Measurements from ENCODE around the gene RHOT2. TPM values are rescaled to one million over a fixed set of nuclear protein-coding genes. Genes with fewer than 3 reads are reported as not detected.

The RHOT2 gene
- total RNA-seq, 1 donor from 2014 or later = 93.2 TPM

GRCh38 chr16:698911-699671, 31.2 kb downstream of the RHOT2 start:
- no peaks in the 10 kb centered on the region for H3K79me2 ChIP-seq (ENCODE audit: insufficient read depth, low read length)
- Mint-ChIP-seq H3K4me3 (ENCODE audit: unreplicated experiment) (no peak overlapping the region), H3K27me3 (ENCODE audit: low read depth, unreplicated experiment) (peaks cover 53% of the 10 kb centered on the region), H3K4me1 (ENCODE audit: low read depth, unreplicated experiment) (no peaks in the 10 kb centered on the region), H3K36me3 (ENCODE audit: low read depth, unreplicated experiment) (no peaks in the 10 kb centered on the region), H3K9me3 (ENCODE audit: unreplicated experiment) (peaks cover 2% of the 10 kb centered on the region), H3K27ac (ENCODE audit: unreplicated experiment) (no peak overlapping the region)
- peaks cover 36% of the 10 kb centered on the region for H3K27me3 ChIP-seq (ENCODE audit: insufficient read depth, low read length)
- DNase-seq (ENCODE audit: low read depth) (no peak), FAIRE-seq (no peak)
- no peaks in the 10 kb centered on the region for H3K36me3 ChIP-seq (ENCODE audit: insufficient read depth, low read length)
- H4K20me1 ChIP-seq (ENCODE audit: insufficient read depth, low read length) = peaks cover 21% of the 10 kb centered on the region
- no peak overlapping the region for H3K9ac ChIP-seq (ENCODE audit: low read length)
- TF ChIP-seq EZH2 (IDR thresholded peaks at IDR 0.05; ENCODE audit: insufficient read depth, low read length) = no peak
- TF ChIP-seq CTCF (IDR thresholded peaks at IDR 0.05; ENCODE audit: insufficient read depth, low read depth, low read length) = no peak
- no peak overlapping the region for H3K4me2 ChIP-seq (ENCODE audit: low read length)
- H3K4me1 ChIP-seq (ENCODE audit: insufficient read depth, low read length) = no peaks in the 10 kb centered on the region
- H3K9me3 ChIP-seq (ENCODE audit: insufficient read depth, low read depth, low read length) = no peaks in the 10 kb centered on the region
- H3K27ac ChIP-seq (ENCODE audit: low read depth, low read length) = no peak overlapping the region
- H3K4me3 ChIP-seq (ENCODE audit: insufficient read depth, low read depth, low read length) = no peak overlapping the region
- no peak overlapping the region for H2AFZ ChIP-seq (ENCODE audit: low read depth, low read length)

- no peak for FAIRE-seq
- peaks cover 30% of the 10 kb centered on the region for H3K27me3 ChIP-seq (ENCODE audit: insufficient read depth, low read length)
Measured at GRCh38 chr16:700684-701584, 33.0 kb downstream of the RHOT2 start.

More at GRCh38 chr16:700684-701584, 33.0 kb downstream of the RHOT2 start:
- Mint-ChIP-seq H3K27me3 (ENCODE audit: low read depth, unreplicated experiment) (peaks cover 45% of the 10 kb centered on the region), H3K27ac (ENCODE audit: unreplicated experiment) (no peak overlapping the region), H3K4me3 (ENCODE audit: unreplicated experiment) (no peak overlapping the region), H3K4me1 (ENCODE audit: low read depth, unreplicated experiment) (no peaks in the 10 kb centered on the region), H3K36me3 (ENCODE audit: low read depth, unreplicated experiment) (no peaks in the 10 kb centered on the region), H3K9me3 (ENCODE audit: unreplicated experiment) (peaks cover 2% of the 10 kb centered on the region)
- Histone ChIP-seq H3K79me2 (ENCODE audit: insufficient read depth, low read length) (no peaks in the 10 kb centered on the region), H3K4me2 (ENCODE audit: low read length) (peak overlapping the region; percentile 39), H3K4me3 (ENCODE audit: insufficient read depth, low read depth, low read length) (no peak overlapping the region), H3K36me3 (ENCODE audit: insufficient read depth, low read length) (no peaks in the 10 kb centered on the region), H3K9me3 (ENCODE audit: insufficient read depth, low read depth, low read length) (no peaks in the 10 kb centered on the region), H3K9ac (ENCODE audit: low read length) (no peak overlapping the region), H4K20me1 (ENCODE audit: insufficient read depth, low read length) (peaks cover 28% of the 10 kb centered on the region), H3K4me1 (ENCODE audit: insufficient read depth, low read length) (peaks cover 2% of the 10 kb centered on the region), H2AFZ (ENCODE audit: low read depth, low read length) (no peak overlapping the region), H3K27ac (ENCODE audit: low read depth, low read length) (no peak overlapping the region)
- TF ChIP-seq EZH2 (IDR thresholded peaks at IDR 0.05; ENCODE audit: insufficient read depth, low read length) (peak; percentile 50), CTCF (IDR thresholded peaks at IDR 0.05; ENCODE audit: insufficient read depth, low read depth, low read length) (no peak)
- no peak for DNase-seq (ENCODE audit: low read depth)
